ENCODE data around the gene MTM1. TPM values are rescaled to one million over a fixed set of nuclear protein-coding genes. Genes with fewer than 3 reads are reported as not detected.

MTM1 gene
- total RNA-seq, 4 donors from 2014 or later: 3.8 to 26.7 (median 13.1) TPM

DNA sequence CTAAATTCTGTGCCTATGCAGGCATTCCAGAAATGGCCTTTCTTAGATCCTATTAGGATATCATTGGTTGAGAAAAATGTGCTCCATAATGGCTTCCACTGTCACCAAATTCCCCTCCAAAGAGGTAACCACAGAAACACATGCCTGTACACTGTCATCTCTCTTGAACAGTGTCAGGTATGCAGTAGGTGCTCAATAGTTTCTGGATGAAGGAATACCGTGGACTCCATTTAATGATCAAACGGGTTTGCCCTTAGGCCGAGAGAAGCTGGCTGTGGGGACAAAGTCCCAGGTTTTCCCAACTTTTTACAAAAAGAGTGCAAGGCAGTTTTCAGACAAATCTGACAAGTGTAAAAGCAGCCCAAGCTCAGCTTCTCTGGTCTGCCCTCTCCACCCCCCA is 16.5 kb upstream of the MTM1 start:
- Histone ChIP-seq H3K27ac (no peak overlapping the region), H3K4me1 (no peaks in the 10 kb centered on the region), H3K36me3 (no peaks in the 10 kb centered on the region), H3K4me3 (no peak overlapping the region), H3K9me3 (no peaks in the 10 kb centered on the region), H3K27me3 (no peaks in the 10 kb centered on the region)
- TF ChIP-seq, protein P1, sequence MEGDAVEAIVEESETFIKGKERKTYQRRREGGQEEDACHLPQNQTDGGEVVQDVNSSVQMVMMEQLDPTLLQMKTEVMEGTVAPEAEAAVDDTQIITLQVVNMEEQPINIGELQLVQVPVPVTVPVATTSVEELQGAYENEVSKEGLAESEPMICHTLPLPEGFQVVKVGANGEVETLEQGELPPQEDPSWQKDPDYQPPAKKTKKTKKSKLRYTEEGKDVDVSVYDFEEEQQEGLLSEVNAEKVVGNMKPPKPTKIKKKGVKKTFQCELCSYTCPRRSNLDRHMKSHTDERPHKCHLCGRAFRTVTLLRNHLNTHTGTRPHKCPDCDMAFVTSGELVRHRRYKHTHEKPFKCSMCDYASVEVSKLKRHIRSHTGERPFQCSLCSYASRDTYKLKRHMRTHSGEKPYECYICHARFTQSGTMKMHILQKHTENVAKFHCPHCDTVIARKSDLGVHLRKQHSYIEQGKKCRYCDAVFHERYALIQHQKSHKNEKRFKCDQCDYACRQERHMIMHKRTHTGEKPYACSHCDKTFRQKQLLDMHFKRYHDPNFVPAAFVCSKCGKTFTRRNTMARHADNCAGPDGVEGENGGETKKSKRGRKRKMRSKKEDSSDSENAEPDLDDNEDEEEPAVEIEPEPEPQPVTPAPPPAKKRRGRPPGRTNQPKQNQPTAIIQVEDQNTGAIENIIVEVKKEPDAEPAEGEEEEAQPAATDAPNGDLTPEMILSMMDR (IDR thresholded peaks at IDR 0.05): no peak
- TF ChIP-seq POLR2A (IDR thresholded peaks at IDR 0.05): no peak
- no peak for DNase-seq
- intact Hi-C loops (cut with DNase I; ENCODE audit: low total_unique reads): no loop called here

DNA sequence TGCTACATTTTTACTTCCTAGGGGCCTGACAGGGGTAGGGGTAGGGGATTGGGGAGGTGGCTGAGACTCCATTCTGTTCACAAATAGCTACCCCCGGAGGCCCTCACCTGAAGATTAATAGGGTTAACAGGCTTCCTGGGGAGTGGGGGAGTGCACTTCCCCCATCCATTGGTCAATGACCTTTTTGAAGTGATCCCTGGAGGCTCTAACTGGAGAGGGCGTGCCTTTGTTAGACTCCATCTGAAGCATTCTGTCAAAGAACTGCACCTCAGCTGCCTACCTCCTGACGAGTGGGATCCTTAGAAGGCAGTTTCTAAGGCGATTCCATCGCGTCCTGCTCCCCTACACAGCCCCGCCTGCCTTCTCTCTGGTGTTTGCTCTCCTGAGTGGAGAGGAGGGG is 10.0 kb upstream of the MTM1 start:
- no peak for DNase-seq
- no peak overlapping the region for H3K4me3 ChIP-seq
- H3K9me3 ChIP-seq: no peaks in the 10 kb centered on the region
- H3K27ac ChIP-seq: no peak overlapping the region
- no peaks in the 10 kb centered on the region for H3K27me3 ChIP-seq
- TF ChIP-seq, protein P1 (IDR thresholded peaks at IDR 0.05): no peak
- TF ChIP-seq POLR2A (IDR thresholded peaks at IDR 0.05): no peak
- H3K36me3 ChIP-seq: no peaks in the 10 kb centered on the region
- intact Hi-C loops (cut with DNase I; ENCODE audit: low total_unique reads): no loop called here
- H3K4me1 ChIP-seq: no peaks in the 10 kb centered on the region

DNA sequence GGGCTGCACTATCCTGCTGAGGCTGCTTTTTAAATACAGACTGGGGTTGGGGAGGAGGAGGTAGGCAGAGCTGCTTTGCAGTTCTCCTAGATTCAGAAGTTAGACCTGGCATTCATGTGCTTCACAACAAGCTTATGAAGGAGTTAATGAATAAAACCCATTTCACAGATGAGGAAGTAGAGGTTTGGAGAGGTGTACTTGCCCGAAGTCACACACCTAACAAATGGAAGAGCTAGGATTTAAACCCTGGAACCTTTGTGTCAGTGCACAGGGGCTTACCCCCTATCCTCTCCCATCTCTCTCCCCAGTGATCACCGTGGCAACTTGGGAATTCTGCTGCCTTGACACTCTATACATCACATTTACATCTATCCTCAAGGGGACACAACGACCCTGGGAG is 3.6 kb upstream of the MTM1 start:
- TF ChIP-seq, protein P1 (IDR thresholded peaks at IDR 0.05): no peak
- no peaks in the 10 kb centered on the region for H3K4me1 ChIP-seq
- intact Hi-C loops (cut with DNase I; ENCODE audit: low total_unique reads): no loop called here
- no peak overlapping the region for H3K4me3 ChIP-seq
- DNase-seq: no peak
- no peaks in the 10 kb centered on the region for H3K9me3 ChIP-seq
- H3K27me3 ChIP-seq: no peaks in the 10 kb centered on the region
- H3K36me3 ChIP-seq: no peaks in the 10 kb centered on the region
- H3K27ac ChIP-seq: no peak overlapping the region

DNA sequence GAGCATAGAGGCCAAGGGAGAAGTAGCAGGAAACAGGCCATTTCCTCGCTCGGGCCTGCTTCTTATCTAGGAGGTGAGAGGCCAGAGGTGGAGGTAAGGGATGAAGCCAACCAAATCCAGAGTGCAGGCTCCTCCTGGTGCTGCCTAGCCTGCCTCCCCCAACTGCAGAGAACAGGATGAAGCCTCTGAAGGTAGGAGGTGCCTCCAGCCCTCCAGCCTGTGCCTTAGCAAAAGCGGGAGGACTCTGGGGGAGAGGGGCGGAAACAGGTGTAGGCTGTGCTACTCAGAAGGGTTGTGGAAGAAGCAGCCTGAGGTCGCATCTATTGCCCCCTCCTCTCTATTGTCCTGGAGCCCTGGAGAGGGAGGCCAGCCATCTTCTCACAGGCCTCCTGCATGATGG is 2.9 kb upstream of the MTM1 start:
- Histone ChIP-seq H3K27ac (no peak overlapping the region), H3K4me1 (no peaks in the 10 kb centered on the region), H3K9me3 (no peaks in the 10 kb centered on the region), H3K36me3 (no peaks in the 10 kb centered on the region), H3K27me3 (no peaks in the 10 kb centered on the region), H3K4me3 (no peak overlapping the region)
- DNase-seq: no peak
- intact Hi-C loops (cut with DNase I; ENCODE audit: low total_unique reads): no loop called here
- TF ChIP-seq, protein P1 (IDR thresholded peaks at IDR 0.05): no peak
- no peak for TF ChIP-seq POLR2A (IDR thresholded peaks at IDR 0.05)

DNA sequence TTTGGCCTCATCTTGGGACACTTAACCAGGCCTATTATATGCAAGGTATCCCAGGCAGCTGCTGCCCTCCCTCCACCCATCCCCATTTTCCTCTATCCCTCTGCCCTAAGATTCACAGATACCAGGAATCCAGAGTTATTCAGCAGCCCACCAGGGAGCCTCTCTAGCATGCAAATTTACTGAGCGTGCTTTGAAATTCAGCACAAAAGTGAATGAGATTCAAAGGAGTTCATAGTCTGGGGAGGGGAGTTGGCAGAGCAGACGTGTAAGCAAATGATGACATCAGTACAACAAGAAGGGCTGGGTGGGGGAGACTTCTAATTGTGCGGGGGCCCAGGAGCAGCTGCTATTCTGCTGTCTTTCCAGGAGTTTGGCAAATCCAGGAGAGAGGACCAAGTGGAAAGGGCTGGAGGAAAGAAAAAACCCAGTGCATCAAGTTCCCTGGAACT is 1.7 kb upstream of the MTM1 start:
- Histone ChIP-seq H3K9me3 (no peaks in the 10 kb centered on the region), H3K4me1 (no peaks in the 10 kb centered on the region), H3K27ac (no peak overlapping the region), H3K36me3 (no peaks in the 10 kb centered on the region), H3K4me3 (no peak overlapping the region), H3K27me3 (no peaks in the 10 kb centered on the region)
- TF ChIP-seq, protein P1 (IDR thresholded peaks at IDR 0.05): no peak
- no peak for TF ChIP-seq POLR2A (IDR thresholded peaks at IDR 0.05)
- intact Hi-C loops (cut with DNase I; ENCODE audit: low total_unique reads): no loop called here
- no peak for DNase-seq

All from uterus (tissue), 4 donors.